Measurements from ENCODE around the gene CCDC102A.

DNA sequence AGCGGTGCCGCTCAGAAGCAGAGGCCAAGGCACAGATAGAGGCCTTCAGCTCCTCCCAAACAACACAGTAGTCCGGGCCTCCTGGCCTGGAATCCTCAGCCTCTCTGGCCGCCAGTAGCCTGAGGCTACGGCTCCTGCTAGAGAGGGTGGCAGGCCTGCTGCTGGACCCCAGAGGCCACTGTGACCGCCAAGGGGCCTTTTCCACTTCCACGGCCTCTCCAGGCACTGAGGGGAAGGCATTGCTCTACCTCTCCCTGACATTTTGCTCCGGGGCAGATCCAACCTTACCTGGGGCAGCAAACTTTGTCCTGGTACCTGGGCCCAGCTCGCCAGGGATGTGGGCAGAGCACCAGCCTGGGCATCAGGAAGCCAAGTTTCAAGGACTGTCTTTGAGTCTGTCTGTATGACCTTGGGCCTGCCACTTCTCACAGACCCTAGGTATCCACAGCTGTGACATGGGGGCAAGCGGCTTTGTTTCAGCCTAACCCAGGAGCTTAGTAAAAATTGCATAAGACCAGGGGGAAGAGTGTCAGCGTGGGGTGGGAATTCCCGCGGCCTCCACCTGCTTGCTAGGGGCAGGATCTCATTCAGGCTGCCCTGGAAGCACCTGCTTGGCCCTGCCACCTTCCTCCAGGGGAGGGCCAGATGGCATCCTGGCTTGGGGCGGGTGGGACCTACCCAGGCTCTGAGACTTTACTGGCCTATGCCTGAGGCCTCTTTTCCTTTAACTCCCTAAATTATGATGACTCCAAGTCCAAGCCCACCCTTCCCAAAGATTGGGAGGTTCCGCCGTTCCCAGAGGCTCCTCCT is 39.3 kb upstream of the CCDC102A start:
- TF ChIP-seq MLX (CRISPR knock-in tag; IDR thresholded peaks at IDR 0.05) (no peak), CREM (CRISPR knock-in tag; IDR thresholded peaks at IDR 0.05) (no peak), TP53 (CRISPR knock-in tag; IDR thresholded peaks at IDR 0.05) (no peak), ETV6 (CRISPR knock-in tag; IDR thresholded peaks at IDR 0.05) (no peak), NR2C2 (CRISPR knock-in tag; IDR thresholded peaks at IDR 0.05) (no peak), GRHL2 (CRISPR knock-in tag; IDR thresholded peaks at IDR 0.05; ENCODE audit: insufficient replicate concordance, severe bottlenecking) (no peak)
- TF ChIP-seq, protein P1, sequence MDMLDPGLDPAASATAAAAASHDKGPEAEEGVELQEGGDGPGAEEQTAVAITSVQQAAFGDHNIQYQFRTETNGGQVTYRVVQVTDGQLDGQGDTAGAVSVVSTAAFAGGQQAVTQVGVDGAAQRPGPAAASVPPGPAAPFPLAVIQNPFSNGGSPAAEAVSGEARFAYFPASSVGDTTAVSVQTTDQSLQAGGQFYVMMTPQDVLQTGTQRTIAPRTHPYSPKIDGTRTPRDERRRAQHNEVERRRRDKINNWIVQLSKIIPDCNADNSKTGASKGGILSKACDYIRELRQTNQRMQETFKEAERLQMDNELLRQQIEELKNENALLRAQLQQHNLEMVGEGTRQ (CRISPR knock-in tag; IDR thresholded peaks at IDR 0.05) = no peak
- TF ChIP-seq, protein P2, sequence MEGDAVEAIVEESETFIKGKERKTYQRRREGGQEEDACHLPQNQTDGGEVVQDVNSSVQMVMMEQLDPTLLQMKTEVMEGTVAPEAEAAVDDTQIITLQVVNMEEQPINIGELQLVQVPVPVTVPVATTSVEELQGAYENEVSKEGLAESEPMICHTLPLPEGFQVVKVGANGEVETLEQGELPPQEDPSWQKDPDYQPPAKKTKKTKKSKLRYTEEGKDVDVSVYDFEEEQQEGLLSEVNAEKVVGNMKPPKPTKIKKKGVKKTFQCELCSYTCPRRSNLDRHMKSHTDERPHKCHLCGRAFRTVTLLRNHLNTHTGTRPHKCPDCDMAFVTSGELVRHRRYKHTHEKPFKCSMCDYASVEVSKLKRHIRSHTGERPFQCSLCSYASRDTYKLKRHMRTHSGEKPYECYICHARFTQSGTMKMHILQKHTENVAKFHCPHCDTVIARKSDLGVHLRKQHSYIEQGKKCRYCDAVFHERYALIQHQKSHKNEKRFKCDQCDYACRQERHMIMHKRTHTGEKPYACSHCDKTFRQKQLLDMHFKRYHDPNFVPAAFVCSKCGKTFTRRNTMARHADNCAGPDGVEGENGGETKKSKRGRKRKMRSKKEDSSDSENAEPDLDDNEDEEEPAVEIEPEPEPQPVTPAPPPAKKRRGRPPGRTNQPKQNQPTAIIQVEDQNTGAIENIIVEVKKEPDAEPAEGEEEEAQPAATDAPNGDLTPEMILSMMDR (IDR thresholded peaks at IDR 0.05) = no peak
- TF ChIP-seq, protein P3, sequence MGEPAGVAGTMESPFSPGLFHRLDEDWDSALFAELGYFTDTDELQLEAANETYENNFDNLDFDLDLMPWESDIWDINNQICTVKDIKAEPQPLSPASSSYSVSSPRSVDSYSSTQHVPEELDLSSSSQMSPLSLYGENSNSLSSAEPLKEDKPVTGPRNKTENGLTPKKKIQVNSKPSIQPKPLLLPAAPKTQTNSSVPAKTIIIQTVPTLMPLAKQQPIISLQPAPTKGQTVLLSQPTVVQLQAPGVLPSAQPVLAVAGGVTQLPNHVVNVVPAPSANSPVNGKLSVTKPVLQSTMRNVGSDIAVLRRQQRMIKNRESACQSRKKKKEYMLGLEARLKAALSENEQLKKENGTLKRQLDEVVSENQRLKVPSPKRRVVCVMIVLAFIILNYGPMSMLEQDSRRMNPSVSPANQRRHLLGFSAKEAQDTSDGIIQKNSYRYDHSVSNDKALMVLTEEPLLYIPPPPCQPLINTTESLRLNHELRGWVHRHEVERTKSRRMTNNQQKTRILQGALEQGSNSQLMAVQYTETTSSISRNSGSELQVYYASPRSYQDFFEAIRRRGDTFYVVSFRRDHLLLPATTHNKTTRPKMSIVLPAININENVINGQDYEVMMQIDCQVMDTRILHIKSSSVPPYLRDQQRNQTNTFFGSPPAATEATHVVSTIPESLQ (CRISPR knock-in tag; IDR thresholded peaks at IDR 0.05) = no peak

Data from WTC11 (cell line).